ENCODE measurements around the gene B4GALT1. TPM values are rescaled to one million over a fixed set of nuclear protein-coding genes. Genes with fewer than 3 reads are reported as not detected.
A peak's percentile ranks its signal among the peaks of the same experiment; 100 is the strongest.

B4GALT1 gene
- total and polyA plus RNA-seq, 2 of the 8 experiments (the other 6 are each of a cell fraction or from before 2014, with no cell fraction given): 12.8 to 18.2 TPM

GRCh38 chr9:33170464-33171415 is 3.6 kb upstream of the B4GALT1 start:
- H3K27ac ChIP-seq (ENCODE audit: low read depth, low read length): no peak overlapping the region
- peaks cover 3 to 5% (median 4%) of the 10 kb centered on the region in 4 experiments; a peak in 3 of 7 replicates for H3K4me1 ChIP-seq (replicated peaks in 1 of 4; ENCODE audit: control insufficient read depth in 3 of 4, insufficient read depth in 4 of 4, low read length in 3 of 4)
- H2BK20ac ChIP-seq (ENCODE audit: low read length): no peak overlapping the region
- no peak overlapping the region for H4K91ac ChIP-seq (replicated peaks; ENCODE audit: insufficient read length, low read length)
- POLR2A ChIA-PET (ENCODE audit: partially characterized antibody): interaction anchor here (0.8 to 1.4 kb wide), 3 partner anchors 10 to 146 kb away, joined by 3 read pairs; partner anchors contain the start of gene DNAJA1
- CTCF ChIA-PET (ENCODE audit: partially characterized antibody): interaction anchor here (0.7 to 2.5 kb wide), 19 partner anchors 10 to 126 kb away, joined by 3 to 11 read pairs (median 3); no protein-coding TSS in a partner anchor
- no peak for FAIRE-seq
- H3K79me2 ChIP-seq (ENCODE audit: control insufficient read depth in 1 of 2, insufficient read depth in 2 of 2, low read length in 2 of 2): no peaks in the 10 kb centered on the region
- no peaks in the 10 kb centered on the region for H3K9me3 ChIP-seq (ENCODE audit: insufficient read depth in 2 of 2, low read depth in 1 of 2, low read length in 1 of 2)
- H3K4me2 ChIP-seq (ENCODE audit: insufficient read depth in 1 of 2, low read depth in 2 of 2, low read length in 2 of 2): no peak overlapping the region
- no peak overlapping the region for H3K4me3 ChIP-seq (ENCODE audit: extremely low read depth in 1 of 4, insufficient read depth in 2 of 4, low read depth in 3 of 4, low read length in 4 of 4)
- no peaks in the 10 kb centered on the region for H3K36me3 ChIP-seq (ENCODE audit: control insufficient read depth in 2 of 4, insufficient read depth in 4 of 4, low read length in 3 of 4)
- no peak overlapping the region for H2BK15ac ChIP-seq (ENCODE audit: low read length)
- H4K5ac ChIP-seq (ENCODE audit: insufficient read length, low read depth, low read length): no peak overlapping the region
- no peak overlapping the region for H3K18ac ChIP-seq (ENCODE audit: extremely low read depth, low read length)
- H2BK120ac ChIP-seq (replicated peaks; ENCODE audit: low read depth, low read length): no peak overlapping the region
- no peak overlapping the region for H3K14ac ChIP-seq (ENCODE audit: insufficient read length)
- no peak overlapping the region for H3K23ac ChIP-seq (ENCODE audit: insufficient read length)
- H3K4ac ChIP-seq (replicated peaks; ENCODE audit: insufficient read length, low read depth, low read length): no peak overlapping the region
- no peak for DNase-seq (ENCODE audit: low read depth in 1 of 2, low spot score in 2 of 2)
- 77% methylated on average over 11 of the region's 11 CpGs; no CpG with 5 or more reads in 1 of the 2 experiments for WGBS, 2 experiments (ENCODE audit: extremely low coverage in 1 of 2, insufficient coverage in 1 of 2, insufficient read length in 1 of 2, insufficient replicate concordance in 2 of 2, low coverage in 1 of 2, low lambda C conversion rate in 2 of 2, missing lambda C conversion rate in 1 of 2)
- peaks cover 10% of the 10 kb centered on the region; the same call in 1 of the 2 replicates for H3K23me2 ChIP-seq (ENCODE audit: low read depth, low read length)
- H2AK5ac ChIP-seq (ENCODE audit: low read depth, low read length): no peak overlapping the region
- no peak overlapping the region for H3K56ac ChIP-seq (replicated peaks; ENCODE audit: insufficient read length, low read depth, low read length)
- no peak overlapping the region for H2BK12ac ChIP-seq (ENCODE audit: low read depth, low read length)
- no peaks in the 10 kb centered on the region for H4K20me1 ChIP-seq (replicated peaks in 1 of 2; ENCODE audit: control insufficient read depth in 1 of 2, insufficient read depth in 2 of 2, low read length in 2 of 2)
- no peaks in the 10 kb centered on the region for H3K79me1 ChIP-seq (ENCODE audit: low read depth, low read length)
- H2AFZ ChIP-seq (ENCODE audit: low read length): 0 out of 2 replicates have a peak overlapping the region, but pooled peaks have one; percentile 8
- no peak overlapping the region for H2BK5ac ChIP-seq (ENCODE audit: low read depth, low read length)
- H3K27me3 ChIP-seq (replicated peaks in 1 of 4; ENCODE audit: control insufficient read depth in 3 of 4, extremely low read depth in 1 of 4, insufficient read depth in 3 of 4, low read length in 3 of 4): peaks cover 0 to 15% (median 6%) of the 10 kb centered on the region in 4 experiments; a peak in 3 of 7 replicates
- no peak overlapping the region for H4K8ac ChIP-seq (ENCODE audit: extremely low read depth, insufficient read depth, low read length)
- H3K9ac ChIP-seq (replicated peaks in 1 of 4; ENCODE audit: extremely low read depth in 1 of 4, low read depth in 3 of 4, low read length in 3 of 4): no peak overlapping the region
- TF ChIP-seq MAX (IDR thresholded peaks at IDR 0.05): peak; percentile 83
- no peak for TF ChIP-seq NANOG (IDR thresholded peaks at IDR 0.05; ENCODE audit: insufficient read depth, low read depth, low read length, poor library complexity, severe bottlenecking)
- TF ChIP-seq, protein P1, sequence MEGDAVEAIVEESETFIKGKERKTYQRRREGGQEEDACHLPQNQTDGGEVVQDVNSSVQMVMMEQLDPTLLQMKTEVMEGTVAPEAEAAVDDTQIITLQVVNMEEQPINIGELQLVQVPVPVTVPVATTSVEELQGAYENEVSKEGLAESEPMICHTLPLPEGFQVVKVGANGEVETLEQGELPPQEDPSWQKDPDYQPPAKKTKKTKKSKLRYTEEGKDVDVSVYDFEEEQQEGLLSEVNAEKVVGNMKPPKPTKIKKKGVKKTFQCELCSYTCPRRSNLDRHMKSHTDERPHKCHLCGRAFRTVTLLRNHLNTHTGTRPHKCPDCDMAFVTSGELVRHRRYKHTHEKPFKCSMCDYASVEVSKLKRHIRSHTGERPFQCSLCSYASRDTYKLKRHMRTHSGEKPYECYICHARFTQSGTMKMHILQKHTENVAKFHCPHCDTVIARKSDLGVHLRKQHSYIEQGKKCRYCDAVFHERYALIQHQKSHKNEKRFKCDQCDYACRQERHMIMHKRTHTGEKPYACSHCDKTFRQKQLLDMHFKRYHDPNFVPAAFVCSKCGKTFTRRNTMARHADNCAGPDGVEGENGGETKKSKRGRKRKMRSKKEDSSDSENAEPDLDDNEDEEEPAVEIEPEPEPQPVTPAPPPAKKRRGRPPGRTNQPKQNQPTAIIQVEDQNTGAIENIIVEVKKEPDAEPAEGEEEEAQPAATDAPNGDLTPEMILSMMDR (IDR thresholded peaks at IDR 0.05; ENCODE audit: control extremely low read depth in 1 of 3, insufficient read depth in 1 of 3, low read depth in 1 of 3, low read length in 3 of 3): peak; percentile 52 to 65 (median 62)
- TF ChIP-seq SP2 (IDR thresholded peaks at IDR 0.05; ENCODE audit: low read length): no peak
- no peak for TF ChIP-seq ZNF274 (IDR thresholded peaks at IDR 0.05; ENCODE audit: borderline replicate concordance, extremely low read depth, low read length)
- TF ChIP-seq YY1 (IDR thresholded peaks at IDR 0.05; ENCODE audit: low read depth, low read length): peak; percentile 23; the same call in 1 of the 2 replicates
- peak; percentile 60 for TF ChIP-seq E2F6 (IDR thresholded peaks at IDR 0.05)
